Thyroid gland (tissue), 4 donors: ENCODE data around the gene LRRC59. TPM values are rescaled to one million over a fixed set of nuclear protein-coding genes. Genes with fewer than 3 reads are reported as not detected.
A peak's percentile ranks its signal among the peaks of the same experiment; 100 is the strongest.

ENCODE experiments used
- DNase-seq, 2 donors: peaks; one replicate each; pipeline ENCODE4 v3.0.0-alpha.2; 2019
- H3K27ac ChIP-seq, 3 donors: fragments of 200-600 bp; sonication (generic); 1 replicate in 2 of 3; 2 replicates in 1 of 3; pipeline ENCODE4 v1.5.1; 2016 to 2019; ENCODE audit warnings: mild to moderate bottlenecking in 1 of 3, moderate library complexity in 1 of 3
- H3K27me3 ChIP-seq: fragments of 200-600 bp; sonication (generic); one replicate; pipeline ENCODE4 v1.5.1; 2019
- H3K36me3 ChIP-seq, 2 donors: fragments of 200-600 bp; sonication (generic); one replicate each; pipeline ENCODE4 v1.5.1; 2016 to 2019
- H3K4me1 ChIP-seq, 2 donors: fragments of 200-600 bp; sonication (generic); one replicate each; pipeline ENCODE4 v1.5.1; 2017 to 2019
- H3K4me3 ChIP-seq, 3 donors: fragments of 200-600 bp; sonication (generic); replicated peaks in 1 of 3; 1 replicate in 2 of 3; 2 replicates in 1 of 3; pipeline ENCODE4 v1.5.1; 2016; ENCODE audit warnings: mild to moderate bottlenecking in 1 of 3
- H3K9me3 ChIP-seq: fragments of 200-600 bp; sonication (generic); one replicate; pipeline ENCODE4 v1.5.1; 2017
- POLR2A ChIP-seq, 2 donors: fragments of 450-650 bp; IDR thresholded peaks; one replicate each; pipeline ENCODE4 v1.6.1; 2017; ENCODE audit warnings: antibody characterized with exemption in 2 of 2, mild to moderate bottlenecking in 2 of 2, moderate library complexity in 1 of 2
- WGBS, 2 donors: methylation state at CpG; one replicate each; pipeline ENCODE4 v1.1.5; 2017; 5-methylcytosine and 5-hydroxymethylcytosine counted together
- intact Hi-C: fragments of 100-400 bp; cut with DNase I; formaldehyde crosslinking; loops from one replicate; pipeline ENCODE4 v1.15.1; 2023
- total RNA-seq, 4 donors: library from RNA; depleted of rRNA; stranded (reverse); fragments of >200 nt; gene quantifications; one replicate each; pipeline ENCODE4 v1.2.3, GENCODE V29; 2016
- TF ChIP-seq, protein P1 (sequence below), 6 experiments: fragments of 200-600 bp in 3 of 6; fragments of 450-650 bp in 3 of 6; sonication (generic) in 3 of 6; IDR thresholded peaks; one replicate each; pipeline ENCODE4 v1.5.1; 2016 to 2019; ENCODE audit warnings: antibody characterized with exemption in 6 of 6, mild to moderate bottlenecking in 2 of 6, inconsistent platforms in 1 of 6, moderate library complexity in 1 of 6

LRRC59 gene
- total RNA-seq, 4 donors from 2014 or later = 57.4 to 91.0 (median 77.5) TPM

DNA sequence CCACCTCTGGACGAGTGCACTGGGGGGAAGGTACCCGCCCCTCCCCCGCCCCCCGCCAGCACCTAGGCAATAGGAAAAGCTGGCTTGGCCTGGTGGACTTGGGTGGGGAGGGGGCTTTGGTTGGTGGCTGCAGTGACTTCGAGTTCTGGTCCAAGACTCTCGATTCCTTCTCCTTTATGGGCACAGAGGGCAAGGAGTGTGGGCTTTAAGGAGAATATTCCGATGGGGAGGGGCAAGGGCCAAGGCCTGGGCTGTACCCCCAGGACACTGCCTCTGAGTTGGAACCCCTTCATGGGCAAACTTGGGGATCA is 29.1 kb upstream of the LRRC59 start:
- 0 to 4% methylated on average over 7 of the region's 7 CpGs for WGBS, 2 donors
- Histone ChIP-seq H3K36me3 (no peaks in the 10 kb centered on the region), H3K27me3 (no peaks in the 10 kb centered on the region), H3K4me1 (peaks cover 62 to 78% of the 10 kb centered on the region in 2 donors), H3K27ac (peak overlapping the region; percentile 87 to 92 (median 88)), H3K4me3 (peak overlapping the region; percentile 19 to 56 (median 54)), H3K9me3 (no peaks in the 10 kb centered on the region)
- TF ChIP-seq POLR2A (IDR thresholded peaks at IDR 0.05) = no peak
- DNase-seq = peak in 1 of 2 donors; percentile 12
- intact Hi-C loops = no loop called here

DNA sequence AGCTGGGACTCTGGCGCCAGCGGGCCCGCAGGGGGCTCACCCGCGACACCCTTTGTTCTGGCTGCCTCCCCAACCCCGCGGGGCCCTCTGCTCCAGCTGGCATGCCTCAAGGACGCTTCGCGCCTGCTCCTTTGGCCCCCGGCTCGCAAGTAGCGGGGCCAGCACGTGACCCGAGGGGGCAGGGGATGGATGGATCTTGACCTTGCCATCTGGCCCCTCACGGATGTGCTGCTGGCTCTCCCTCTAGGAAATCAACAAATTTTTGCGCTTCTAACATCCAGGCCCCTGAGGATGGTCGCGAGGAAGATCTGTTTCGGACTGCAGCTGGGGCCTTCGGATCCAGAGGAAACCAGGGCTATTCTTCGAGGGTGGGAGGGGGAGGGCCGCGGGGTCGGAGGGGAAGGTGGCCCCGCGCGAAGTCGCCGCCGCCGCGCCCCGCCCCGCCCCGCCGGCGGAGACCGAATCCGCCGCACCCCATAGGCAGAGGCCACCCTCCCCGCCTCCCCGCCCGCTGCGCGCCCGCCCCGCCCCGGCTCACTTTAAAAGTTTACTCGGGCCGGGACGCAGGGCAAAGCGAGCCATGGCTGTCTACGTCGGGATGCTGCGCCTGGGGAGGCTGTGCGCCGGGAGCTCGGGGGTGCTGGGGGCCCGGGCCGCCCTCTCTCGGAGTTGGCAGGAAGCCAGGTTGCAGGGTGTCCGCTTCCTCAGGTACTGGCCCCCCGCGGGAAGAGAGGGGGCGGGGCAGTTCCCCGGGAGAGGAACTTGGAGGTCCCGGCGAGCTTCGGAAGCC is 28.6 kb upstream of the LRRC59 start, which contains the start of gene ACSF2:
ACSF2 (plus strand) TSS at position 537 of the 790 bp plus-strand sequence; CDS start at position 581, 44 bp downstream.
- Histone ChIP-seq H3K4me1 (peaks cover 56 to 78% of the 10 kb centered on the region in 2 donors), H3K36me3 (no peaks in the 10 kb centered on the region), H3K27ac (peak within 1 kb of the TSS; percentile 87 to 92 (median 88)), H3K9me3 (no peaks in the 10 kb centered on the region), H3K27me3 (no peaks in the 10 kb centered on the region), H3K4me3 (peak within 1 kb of the TSS; percentile 19 to 56 (median 54))
- TF ChIP-seq, protein P1, sequence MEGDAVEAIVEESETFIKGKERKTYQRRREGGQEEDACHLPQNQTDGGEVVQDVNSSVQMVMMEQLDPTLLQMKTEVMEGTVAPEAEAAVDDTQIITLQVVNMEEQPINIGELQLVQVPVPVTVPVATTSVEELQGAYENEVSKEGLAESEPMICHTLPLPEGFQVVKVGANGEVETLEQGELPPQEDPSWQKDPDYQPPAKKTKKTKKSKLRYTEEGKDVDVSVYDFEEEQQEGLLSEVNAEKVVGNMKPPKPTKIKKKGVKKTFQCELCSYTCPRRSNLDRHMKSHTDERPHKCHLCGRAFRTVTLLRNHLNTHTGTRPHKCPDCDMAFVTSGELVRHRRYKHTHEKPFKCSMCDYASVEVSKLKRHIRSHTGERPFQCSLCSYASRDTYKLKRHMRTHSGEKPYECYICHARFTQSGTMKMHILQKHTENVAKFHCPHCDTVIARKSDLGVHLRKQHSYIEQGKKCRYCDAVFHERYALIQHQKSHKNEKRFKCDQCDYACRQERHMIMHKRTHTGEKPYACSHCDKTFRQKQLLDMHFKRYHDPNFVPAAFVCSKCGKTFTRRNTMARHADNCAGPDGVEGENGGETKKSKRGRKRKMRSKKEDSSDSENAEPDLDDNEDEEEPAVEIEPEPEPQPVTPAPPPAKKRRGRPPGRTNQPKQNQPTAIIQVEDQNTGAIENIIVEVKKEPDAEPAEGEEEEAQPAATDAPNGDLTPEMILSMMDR (IDR thresholded peaks at IDR 0.05) = peak in 1 of 6 experiments; percentile 2
- peak; percentile 52 to 90 for TF ChIP-seq POLR2A (IDR thresholded peaks at IDR 0.05)
- DNase-seq = peak; percentile 83 to 84
- 2 to 5% methylated on average over 10 to 27 of the region's 70 CpGs for WGBS, 2 donors
- intact Hi-C loops = no loop called here

DNA sequence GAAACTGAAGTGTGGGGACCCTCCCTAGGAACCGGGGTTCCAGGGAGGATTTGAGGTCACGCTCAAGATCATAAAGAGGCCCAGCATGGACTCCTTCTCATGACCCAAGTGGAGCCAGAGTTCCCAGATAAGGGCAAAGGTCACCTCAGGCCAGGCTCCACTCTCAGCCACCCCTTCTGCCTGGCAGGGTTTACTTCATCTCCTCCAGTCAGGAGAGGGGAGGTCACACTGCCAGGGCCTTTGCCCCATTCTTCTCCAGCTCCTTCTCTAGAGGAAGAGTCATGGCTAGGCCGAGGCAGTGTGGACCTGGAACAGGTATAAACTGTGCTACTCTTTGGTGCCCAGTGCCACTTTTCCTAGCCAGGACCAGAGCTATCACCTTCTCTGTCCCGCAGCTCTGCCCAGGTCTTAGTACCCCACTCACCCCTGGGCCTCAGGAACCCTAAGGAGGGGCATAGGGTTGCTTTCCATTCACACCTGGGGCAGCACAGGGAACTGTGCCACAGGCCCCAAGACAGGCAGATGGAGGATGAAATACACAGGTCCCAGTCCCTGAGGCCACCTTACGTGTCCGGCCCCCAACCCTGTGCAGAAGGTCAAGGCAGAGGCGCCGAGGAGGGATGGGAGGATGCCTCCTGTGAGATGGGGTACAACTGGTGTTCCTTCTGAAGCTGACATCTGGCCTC is 27.8 kb upstream of the LRRC59 start:
- Histone ChIP-seq H3K9me3 (no peaks in the 10 kb centered on the region), H3K36me3 (no peaks in the 10 kb centered on the region), H3K27ac (peak overlapping the region; percentile 87 to 92 (median 88)), H3K27me3 (no peaks in the 10 kb centered on the region), H3K4me1 (peaks cover 49 to 75% of the 10 kb centered on the region in 2 donors), H3K4me3 (peak overlapping the region in 1 of 3 donors; percentile 56)
- DNase-seq = no peak
- TF ChIP-seq, protein P1 (IDR thresholded peaks at IDR 0.05) = no peak
- no peak for TF ChIP-seq POLR2A (IDR thresholded peaks at IDR 0.05)
- WGBS, 2 donors = 76 to 91% methylated on average over 8 of the region's 8 CpGs
- intact Hi-C loops = no loop called here

DNA sequence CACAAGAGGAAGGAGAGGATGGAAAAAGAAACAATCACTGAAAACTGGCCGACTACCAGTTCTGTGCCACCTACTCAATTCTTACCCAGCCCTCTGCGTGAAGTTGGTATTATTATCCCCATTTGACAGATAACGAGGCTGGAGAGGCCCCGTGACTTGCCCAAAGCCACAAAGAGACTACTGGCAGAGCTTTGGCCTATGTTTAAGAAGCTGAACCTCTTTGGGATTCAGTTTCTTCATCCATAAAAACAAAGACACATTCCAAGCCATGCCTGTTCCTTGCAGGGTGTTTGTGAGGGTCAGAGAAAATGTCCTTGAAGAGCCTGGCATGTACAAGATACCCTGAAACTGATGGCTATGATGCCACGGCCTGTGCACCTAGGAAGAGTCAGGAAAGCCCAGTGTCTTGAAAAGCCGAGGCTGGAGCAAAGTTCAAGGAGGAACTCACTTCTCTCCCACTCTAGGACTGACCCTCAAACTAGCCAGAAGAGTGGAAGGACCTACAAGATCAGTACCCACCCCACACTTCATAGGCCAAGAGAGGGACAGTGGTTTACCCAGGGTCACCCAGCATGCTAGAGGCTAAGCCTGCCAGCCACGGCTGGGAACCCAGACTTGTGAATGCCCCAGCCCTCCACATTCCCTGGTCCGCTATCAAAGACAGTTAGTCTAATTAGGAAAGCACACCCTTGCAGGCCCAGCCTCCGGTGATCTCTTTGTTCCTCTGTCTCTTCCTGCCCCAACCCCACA is 27.1 kb upstream of the LRRC59 start:
- Histone ChIP-seq H3K36me3 (no peaks in the 10 kb centered on the region), H3K4me1 (peaks cover 44 to 68% of the 10 kb centered on the region in 2 donors), H3K4me3 (no peak overlapping the region), H3K9me3 (no peaks in the 10 kb centered on the region), H3K27me3 (no peaks in the 10 kb centered on the region), H3K27ac (peak overlapping the region; percentile 87 to 92 (median 88))
- no peak for TF ChIP-seq POLR2A (IDR thresholded peaks at IDR 0.05)
- TF ChIP-seq, protein P1 (IDR thresholded peaks at IDR 0.05) = no peak
- WGBS, 2 donors = 68 to 71% methylated on average over 8 to 9 of the region's 9 CpGs
- intact Hi-C loops = no loop called here
- DNase-seq = no peak

DNA sequence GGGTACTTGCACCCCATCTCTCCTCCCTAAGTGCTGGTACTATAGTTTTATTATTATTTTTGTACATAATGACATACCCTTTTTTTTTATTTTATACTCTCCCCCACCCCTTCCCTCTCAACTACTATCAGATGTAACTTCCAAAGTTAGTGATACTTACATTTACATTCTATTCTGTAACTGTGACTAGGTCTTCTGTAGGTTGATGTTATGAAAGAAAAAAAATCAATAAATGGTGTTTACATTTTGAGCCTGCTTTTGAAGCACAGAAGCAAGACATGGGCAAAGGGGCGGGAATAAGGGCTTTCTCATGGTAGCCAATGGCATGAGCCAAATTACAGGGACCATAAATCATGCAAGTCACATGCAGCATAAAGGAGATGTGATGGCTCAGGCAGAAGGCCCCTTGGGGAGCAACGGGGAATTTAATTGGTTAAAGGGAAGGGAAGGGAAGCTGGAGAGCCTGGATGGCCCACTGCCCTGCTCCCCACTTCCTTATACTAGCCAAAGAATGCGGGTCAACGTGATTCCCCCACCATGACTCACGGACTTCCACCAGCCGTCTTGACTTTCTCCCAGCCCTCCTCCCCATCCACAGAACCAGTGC is 26.3 kb upstream of the LRRC59 start:
- H3K27me3 ChIP-seq = no peaks in the 10 kb centered on the region
- no peaks in the 10 kb centered on the region for H3K36me3 ChIP-seq
- H3K4me3 ChIP-seq = no peak overlapping the region
- no peak for TF ChIP-seq POLR2A (IDR thresholded peaks at IDR 0.05)
- TF ChIP-seq, protein P1 (IDR thresholded peaks at IDR 0.05) = no peak
- no peaks in the 10 kb centered on the region for H3K9me3 ChIP-seq
- H3K4me1 ChIP-seq = peaks cover 36 to 61% of the 10 kb centered on the region in 2 donors
- intact Hi-C loops = no loop called here
- WGBS, 2 donors = 25 to 29% methylated on average over 6 of the region's 6 CpGs
- peak; percentile 60 to 69 for DNase-seq
- peak overlapping the region; percentile 87 to 92 (median 88) for H3K27ac ChIP-seq
